Endothelial cell of umbilical vein (primary cell): Measurements from ENCODE around the gene MRPL44. TPM values are rescaled to one million over a fixed set of nuclear protein-coding genes. Genes with fewer than 3 reads are reported as not detected.

Experiments
- BruUV-seq: library from RNA; stranded (reverse); fragments of 400-500 nt; replicated peaks from 2 replicates; lab custom pipeline; 2021; lab: Mats Ljungman, UMichigan
- CTCF ChIA-PET: fragments of 300-600, 350-600 bp; sonication (Branson Sonifier 250); formaldehyde crosslinking; loops from one replicate; lab custom pipeline; 2021; ENCODE audit warnings: antibody characterized with exemption, inconsistent platforms; lab: Charles Lee
- POLR2A ChIA-PET: fragments of 300-600, 350-600 bp; sonication (Branson Sonifier 250); formaldehyde crosslinking; loops from one replicate; lab custom pipeline; 2021; ENCODE audit warnings: antibody characterized with exemption, inconsistent platforms; lab: Charles Lee
- DNase-seq: peaks from one replicate; pipeline ENCODE4 v3.0.0-alpha.2; 2011; ENCODE audit warnings: low read depth, low spot score
- FAIRE-seq: peaks from 2 replicates; lab custom pipeline; 2011; peaks lifted over from hg19 to GRCh38; lab: Jason Lieb, UNC
- H2AFZ ChIP-seq: 2 replicates; pipeline ENCODE4 v1.6.0; 2012; ENCODE audit warnings: low read depth, low read length, control low read depth, inconsistent platforms
- H3K27ac ChIP-seq: 2 replicates; pipeline ENCODE4 v1.5.1; 2011; ENCODE audit warnings: low read depth, mild to moderate bottlenecking, control low read depth, low read length, moderate library complexity; ENCODE audit not compliant: insufficient read depth
- H3K27me3 ChIP-seq, 2 experiments: 2 replicates each; pipeline versions ENCODE4 v1.6.0 to v1.6.1; 2011; ENCODE audit warnings: low read length in 2 of 2, mixed read lengths in 1 of 2; ENCODE audit not compliant: control insufficient read depth in 2 of 2, insufficient read depth in 2 of 2
- H3K36me3 ChIP-seq, 2 experiments: 2 replicates in 1 of 2; 3 replicates in 1 of 2; pipeline ENCODE4 v1.5.1; 2011; ENCODE audit warnings: low read length in 2 of 2, mild to moderate bottlenecking in 1 of 2, moderate library complexity in 1 of 2; ENCODE audit not compliant: control insufficient read depth in 2 of 2, insufficient read depth in 2 of 2; ENCODE audit errors: extremely low read depth in 1 of 2
- H3K4me1 ChIP-seq: 3 replicates; pipeline ENCODE4 v1.5.1; 2011; ENCODE audit warnings: mild to moderate bottlenecking, low read length; ENCODE audit not compliant: control insufficient read depth, insufficient read depth; ENCODE audit errors: extremely low read depth
- H3K4me2 ChIP-seq: 2 replicates; pipeline ENCODE4 v1.6.1; 2011; ENCODE audit warnings: low read length, control low read depth, mixed read lengths; ENCODE audit not compliant: insufficient read depth
- H3K4me3 ChIP-seq, 3 experiments: fragments of 200-600 bp in 1 of 3; sonication (generic), shearing (Covaris generic) in 1 of 3; replicated peaks in 1 of 3; 2 replicates each; pipeline ENCODE4 v1.5.1; 2011 to 2016; ENCODE audit warnings: control low read depth in 3 of 3, low read length in 3 of 3, mild to moderate bottlenecking in 2 of 3, inconsistent platforms in 1 of 3, low read depth in 1 of 3, moderate library complexity in 1 of 3; ENCODE audit not compliant: insufficient read depth in 1 of 3
- H3K79me2 ChIP-seq: 2 replicates; pipeline ENCODE4 v1.6.0; 2012; ENCODE audit warnings: low read length, inconsistent platforms; ENCODE audit not compliant: control insufficient read depth, insufficient read depth
- H3K9ac ChIP-seq: replicated peaks from 2 replicates; pipeline ENCODE3; 2011; ENCODE audit warnings: low read length, control low read depth; ENCODE audit not compliant: insufficient read depth; ENCODE audit errors: extremely low read depth
- H3K9me1 ChIP-seq: replicated peaks from 3 replicates; pipeline ENCODE4 v1.6.0; 2011; ENCODE audit warnings: mild to moderate bottlenecking, low read length; ENCODE audit not compliant: control insufficient read depth, insufficient read depth; ENCODE audit errors: extremely low read depth
- H3K9me3 ChIP-seq: replicated peaks from 2 replicates; pipeline ENCODE4 v1.5.1; 2012; ENCODE audit warnings: low read length, inconsistent platforms; ENCODE audit not compliant: control insufficient read depth, insufficient read depth
- H4K20me1 ChIP-seq: replicated peaks from 2 replicates; pipeline ENCODE3; 2011; ENCODE audit warnings: mild to moderate bottlenecking, low read length; ENCODE audit not compliant: control insufficient read depth, insufficient read depth; ENCODE audit errors: extremely low read depth
- GATA2 ChIP-seq: IDR thresholded peaks from 2 replicates; pipeline ENCODE4 v1.7.0; 2011; ENCODE audit warnings: low read depth, mild to moderate bottlenecking, moderate library complexity, mixed read lengths, low read length; ENCODE audit not compliant: insufficient read length, insufficient read depth
- JUN ChIP-seq: IDR thresholded peaks from 2 replicates; pipeline ENCODE4 v1.6.1; 2011; ENCODE audit warnings: borderline replicate concordance, low read depth; ENCODE audit not compliant: insufficient read length, insufficient read depth
- MYC ChIP-seq: IDR thresholded peaks from one replicate; pipeline ENCODE4 v1.6.1; 2011; ENCODE audit warnings: mild to moderate bottlenecking, low read depth, low read length
- POLR2AphosphoS5 ChIP-seq: IDR thresholded peaks from 2 replicates; pipeline ENCODE4 v1.6.1; 2012; ENCODE audit warnings: low read depth, mild to moderate bottlenecking, control low read depth, low read length, moderate library complexity; ENCODE audit not compliant: insufficient read depth
- dilution Hi-C: fragments of 300-500 bp; cut with MboI; formaldehyde crosslinking; loops from one replicate; pipeline ENCODE4 v1.15.0; 2019; ENCODE audit warnings: low sequenced_read_pairs; ENCODE audit not compliant: extremely low pct_ligation_motif_present
- intact Hi-C: fragments of 100-400 bp; cut with micrococcal nuclease; formaldehyde crosslinking; loops from one replicate; pipeline ENCODE4 v1.10.0; 2022
- polyA plus RNA-seq, 4 experiments: library from polyadenylated mRNA; depleted of rRNA in 3 of 4; stranded (reverse) in 3 of 4; unstranded in 1 of 4; fragments of >200 nt; gene quantifications; 2 replicates each; pipeline versions ENCODE4 v1.2.1 to v1.2.3, GENCODE V29; 2011 to 2012; ENCODE audit warnings: missing spikeins in 1 of 4
- total RNA-seq: library from RNA; stranded (reverse); gene quantifications from 2 replicates; pipeline ENCODE4 v1.2.3, GENCODE V29; 2021
- TF ChIP-seq, protein P1 (sequence below), 2 donors: IDR thresholded peaks; 1 replicate in 1 of 2; 2 replicates in 1 of 2; pipeline ENCODE4 v1.5.1; 2011; ENCODE audit warnings: low read length in 2 of 2, mild to moderate bottlenecking in 2 of 2, moderate library complexity in 2 of 2, control low read depth in 1 of 2, inconsistent platforms in 1 of 2, low read depth in 1 of 2; ENCODE audit not compliant: insufficient read depth in 1 of 2; ENCODE audit errors: extremely low read depth in 1 of 2
- TF ChIP-seq, protein P2 (sequence below): IDR thresholded peaks from 2 replicates; pipeline ENCODE4 v1.6.1; 2011; ENCODE audit not compliant: insufficient read depth, insufficient read length

The MRPL44 gene
- total and polyA plus RNA-seq, 2 donors (not counting 3 experiments of a cell fraction or from before 2014, with no cell fraction given): 19.2 to 27.7 TPM

DNA sequence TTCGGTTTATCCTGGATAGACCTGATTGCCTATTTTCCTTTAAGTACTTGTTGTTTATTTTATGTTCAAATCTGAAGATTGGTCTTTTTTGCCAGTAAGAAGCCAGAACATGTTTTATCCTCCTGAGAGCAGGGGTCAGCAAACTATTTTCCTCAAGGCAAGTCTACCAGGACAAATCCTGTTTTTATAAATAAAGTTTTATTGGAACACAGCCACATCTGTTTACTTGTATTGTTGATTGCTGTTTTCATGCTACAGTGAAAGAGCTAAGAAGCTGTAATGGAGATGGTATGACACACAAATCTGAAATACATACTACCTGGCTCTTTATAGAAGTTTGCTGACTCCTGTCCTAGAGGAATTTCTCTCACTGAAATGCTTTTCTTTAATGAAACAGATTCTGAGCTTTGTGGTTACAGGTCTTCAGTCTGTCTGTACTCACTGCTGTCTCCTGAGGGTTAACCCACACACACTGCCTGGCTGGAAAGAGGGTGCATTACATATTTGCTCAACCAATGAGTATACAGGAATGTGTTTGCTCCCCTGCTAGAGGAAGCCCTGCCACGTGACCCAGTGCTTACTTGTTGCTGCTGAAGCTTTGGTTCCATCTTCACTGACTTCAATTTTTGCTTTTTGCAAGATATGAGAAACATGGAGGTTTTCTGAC, 22.6 kb downstream of the MRPL44 start:
- Histone ChIP-seq H4K20me1 (no peaks in the 10 kb centered on the region), H3K9ac (no peak overlapping the region), H3K79me2 (no peaks in the 10 kb centered on the region), H3K9me3 (no peaks in the 10 kb centered on the region), H3K4me2 (no peak overlapping the region), H3K27me3 (no peaks in the 10 kb centered on the region), H3K4me1 (peaks cover 6% of the 10 kb centered on the region), H3K27ac (no peak overlapping the region), H3K4me3 (no peak overlapping the region), H3K9me1 (no peaks in the 10 kb centered on the region), H2AFZ (no peak overlapping the region), H3K36me3 (no peaks in the 10 kb centered on the region)
- intact Hi-C loops (loop anchor here (5.0 kb wide), 1 partner anchor 1762 kb away; no protein-coding TSS in a partner anchor), dilution Hi-C loops (no loop called here)
- DNase-seq (no peak), FAIRE-seq (no peak)
- CTCF ChIA-PET: interaction anchor here (0.7 to 2.6 kb wide), 5 partner anchors 9 to 671 kb away, joined by 3 to 15 read pairs (median 7); no protein-coding TSS in a partner anchor
- TF ChIP-seq, protein P1, sequence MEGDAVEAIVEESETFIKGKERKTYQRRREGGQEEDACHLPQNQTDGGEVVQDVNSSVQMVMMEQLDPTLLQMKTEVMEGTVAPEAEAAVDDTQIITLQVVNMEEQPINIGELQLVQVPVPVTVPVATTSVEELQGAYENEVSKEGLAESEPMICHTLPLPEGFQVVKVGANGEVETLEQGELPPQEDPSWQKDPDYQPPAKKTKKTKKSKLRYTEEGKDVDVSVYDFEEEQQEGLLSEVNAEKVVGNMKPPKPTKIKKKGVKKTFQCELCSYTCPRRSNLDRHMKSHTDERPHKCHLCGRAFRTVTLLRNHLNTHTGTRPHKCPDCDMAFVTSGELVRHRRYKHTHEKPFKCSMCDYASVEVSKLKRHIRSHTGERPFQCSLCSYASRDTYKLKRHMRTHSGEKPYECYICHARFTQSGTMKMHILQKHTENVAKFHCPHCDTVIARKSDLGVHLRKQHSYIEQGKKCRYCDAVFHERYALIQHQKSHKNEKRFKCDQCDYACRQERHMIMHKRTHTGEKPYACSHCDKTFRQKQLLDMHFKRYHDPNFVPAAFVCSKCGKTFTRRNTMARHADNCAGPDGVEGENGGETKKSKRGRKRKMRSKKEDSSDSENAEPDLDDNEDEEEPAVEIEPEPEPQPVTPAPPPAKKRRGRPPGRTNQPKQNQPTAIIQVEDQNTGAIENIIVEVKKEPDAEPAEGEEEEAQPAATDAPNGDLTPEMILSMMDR (IDR thresholded peaks at IDR 0.05; ENCODE audit: extremely low read depth in 1 of 2, insufficient read depth in 1 of 2, low read depth in 1 of 2, low read length in 2 of 2): no peak
- TF ChIP-seq JUN (no peak), GATA2 (no peak), POLR2AphosphoS5 (no peak), MYC (no peak)
- TF ChIP-seq, protein P2, sequence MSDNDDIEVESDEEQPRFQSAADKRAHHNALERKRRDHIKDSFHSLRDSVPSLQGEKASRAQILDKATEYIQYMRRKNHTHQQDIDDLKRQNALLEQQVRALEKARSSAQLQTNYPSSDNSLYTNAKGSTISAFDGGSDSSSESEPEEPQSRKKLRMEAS: no peak
- BruUV-seq: no TSS peak
- POLR2A ChIA-PET: no interaction called here
